ENCODE data around the gene C4BPA.

C4BPA gene

DNA sequence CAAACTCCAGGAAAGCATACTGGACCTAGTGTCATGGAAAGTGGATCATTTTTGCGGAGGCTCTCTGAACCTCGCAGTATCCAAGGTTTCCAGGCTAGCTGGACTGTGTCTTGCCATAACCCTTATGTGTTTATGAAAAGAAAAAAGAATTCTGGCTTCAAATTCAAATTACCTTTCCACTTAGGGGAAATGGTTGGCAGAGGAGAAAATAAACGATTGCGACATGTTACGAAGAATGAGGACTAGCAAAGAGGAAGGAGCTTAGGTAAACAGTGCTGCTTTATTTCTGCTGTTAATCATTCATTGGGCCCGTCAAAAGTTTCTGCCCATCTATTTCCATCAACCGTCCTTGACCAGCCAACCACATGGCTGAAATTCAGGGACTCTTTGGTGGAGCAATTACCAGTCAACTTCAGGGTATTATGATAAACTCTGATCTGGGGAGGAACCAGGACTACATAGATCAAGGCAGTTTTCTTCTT, at the start of gene C4BPA:
TSS of gene C4BPA (plus strand) at position 342 of the 482 bp plus-strand sequence. CDS start 8,793 bp downstream, outside the sequence.
- DNase-seq: no peak

DNA sequence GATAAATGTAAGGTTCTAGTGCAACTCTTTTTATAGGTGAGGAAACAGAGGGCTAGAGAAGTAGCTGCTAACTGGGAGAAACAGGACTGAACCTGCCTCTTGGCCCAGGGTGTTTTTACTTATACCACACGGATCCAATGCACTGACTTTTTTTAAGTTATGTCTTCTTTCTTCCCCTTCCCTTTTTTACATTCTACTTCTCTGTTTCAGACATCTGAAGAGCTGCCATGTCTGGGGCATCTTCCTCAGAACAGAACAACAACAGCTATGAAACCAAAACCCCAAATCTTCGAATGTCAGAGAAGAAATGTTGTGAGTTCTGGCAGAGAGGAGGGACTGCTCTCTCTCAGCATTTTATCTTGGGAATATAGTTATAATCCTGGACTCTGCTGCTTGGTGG, 49.5 kb upstream of the C4BPA start:
- DNase-seq: no peak

GRCh38 chr1:207055386-207056001, 48.5 kb upstream of the C4BPA start:
- DNase-seq: no peak

GRCh38 chr1:207056673-207057072, 47.4 kb upstream of the C4BPA start:
- DNase-seq: no peak

DNA sequence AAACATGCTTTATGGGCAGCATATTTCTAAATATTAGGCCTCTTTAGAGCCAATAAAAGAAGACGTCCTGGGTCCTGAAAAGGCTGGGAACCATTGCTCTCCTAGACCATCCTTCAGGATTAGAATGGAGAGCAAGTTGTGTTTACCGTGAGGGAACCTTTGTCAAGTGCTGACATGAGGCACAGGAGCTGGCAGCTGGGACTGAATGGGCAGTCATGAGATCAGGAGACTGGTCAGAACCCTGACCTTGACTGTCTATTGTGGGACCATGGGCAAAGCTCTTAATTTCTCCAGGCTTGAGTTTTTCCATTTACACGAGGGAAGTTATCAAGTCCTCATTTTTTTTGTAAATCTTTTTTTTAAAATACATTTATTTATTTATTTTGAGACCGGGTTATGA, 45.8 kb upstream of the C4BPA start:
- DNase-seq: no peak

- DNase-seq: no peak
Observed at GRCh38 chr1:207058878-207059867, 44.9 kb upstream of the C4BPA start.

DNA sequence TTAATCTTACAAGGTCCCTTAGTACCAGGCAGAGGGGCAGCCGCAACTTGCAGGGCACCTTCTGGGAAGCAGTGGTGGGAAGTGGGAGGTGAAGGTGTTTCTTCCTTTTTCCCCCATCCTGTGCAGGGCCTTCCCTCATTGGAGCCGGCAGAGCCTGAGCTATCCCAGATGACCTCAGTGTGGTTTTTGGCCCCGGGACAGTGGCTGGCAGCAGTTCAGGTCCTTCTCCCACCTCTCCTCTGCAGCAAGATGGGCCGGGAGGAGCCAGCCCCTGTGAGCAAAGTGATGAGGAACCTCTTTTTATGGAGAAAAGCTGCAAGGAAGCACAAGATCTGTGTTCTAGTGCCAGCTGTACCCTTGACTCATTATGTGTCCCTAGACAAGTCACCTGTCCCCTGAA, 44.2 kb upstream of the C4BPA start:
- no peak for DNase-seq

GRCh38 chr1:207060596-207060995, 43.4 kb upstream of the C4BPA start:
- DNase-seq: no peak

DNA sequence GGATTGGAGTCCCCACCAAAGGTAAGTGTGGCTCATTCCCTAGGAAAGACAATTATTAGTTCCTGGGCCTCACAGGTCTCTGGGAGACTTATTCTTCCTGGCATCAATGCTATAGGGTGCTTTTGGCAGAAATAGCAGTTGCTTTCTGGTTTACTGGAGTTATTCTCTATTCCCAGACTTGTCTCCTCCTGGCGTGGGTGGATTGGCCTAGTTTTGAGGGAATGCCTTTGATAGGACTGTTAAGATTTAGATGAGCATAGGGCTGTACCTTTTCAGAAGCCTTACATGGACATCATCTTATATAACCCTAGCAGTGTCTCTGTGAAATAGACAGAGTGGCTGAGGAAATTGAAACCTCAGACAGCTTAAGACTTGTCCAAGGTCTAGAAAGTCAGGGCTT, 42.0 kb upstream of the C4BPA start:
- DNase-seq: no peak

GRCh38 chr1:207063014-207063413, 41.0 kb upstream of the C4BPA start:
- no peak for DNase-seq

DNA sequence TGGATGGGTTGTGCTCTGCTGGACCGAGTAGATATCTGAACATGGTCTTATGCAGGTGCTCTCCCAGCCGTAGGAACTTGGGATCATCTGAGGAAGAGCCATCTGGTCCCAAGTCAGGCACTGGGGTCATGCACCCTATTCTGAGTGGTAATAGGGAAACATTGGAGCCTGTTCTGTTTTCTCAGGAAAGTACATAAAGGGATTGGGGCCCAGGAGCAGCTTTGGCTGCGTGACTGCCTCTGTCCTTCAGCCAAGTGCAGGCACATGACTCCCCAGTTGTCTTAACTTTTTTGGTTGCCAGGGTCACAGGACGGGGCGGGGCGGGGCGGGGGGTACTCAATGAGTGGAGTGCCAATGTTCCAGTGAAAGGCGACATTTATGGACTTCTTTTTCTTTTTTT, 39.5 kb upstream of the C4BPA start:
- DNase-seq: no peak

- DNase-seq: no peak
Observed at GRCh38 chr1:207067185-207067584, 36.8 kb upstream of the C4BPA start.

DNA sequence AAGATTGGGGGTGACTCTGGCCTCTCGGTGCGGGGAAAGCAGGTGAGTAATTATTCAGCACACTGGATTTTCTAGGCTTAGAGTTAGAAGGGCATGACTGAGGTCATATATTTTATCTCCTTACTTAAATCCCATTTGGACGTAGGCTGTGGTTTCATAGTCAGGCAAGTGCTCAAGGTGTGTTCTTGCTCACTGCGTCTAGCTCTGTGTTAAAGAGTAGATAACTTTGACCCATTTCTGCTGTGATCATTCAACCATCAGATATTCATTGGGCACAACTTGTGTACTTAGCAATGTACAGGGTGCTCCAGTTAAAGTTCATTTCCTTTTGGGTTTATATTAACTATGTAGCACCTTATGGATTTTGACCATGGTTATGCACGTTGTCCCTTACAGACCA, 36.4 kb upstream of the C4BPA start:
- no peak for DNase-seq

DNA sequence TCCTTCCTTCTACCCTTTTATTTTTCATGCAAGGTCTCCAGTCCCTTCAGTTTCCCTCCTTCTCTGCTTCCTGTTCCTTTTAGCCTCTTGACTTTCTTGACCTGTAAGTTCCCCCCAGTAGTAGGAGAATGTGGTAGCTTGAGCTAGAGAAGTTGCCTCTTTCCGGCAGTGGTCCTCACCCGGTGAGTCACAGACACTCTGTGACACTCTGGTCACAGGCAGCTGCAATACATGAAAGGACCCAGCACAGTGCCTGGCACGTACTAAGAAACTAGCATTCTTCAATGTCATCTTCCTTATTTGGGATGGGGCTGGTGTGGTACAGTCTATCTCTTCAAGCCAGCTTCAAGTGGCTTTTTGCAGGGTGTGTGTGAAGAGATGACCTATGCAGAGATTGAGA, 35.0 kb upstream of the C4BPA start:
- DNase-seq: no peak

DNA sequence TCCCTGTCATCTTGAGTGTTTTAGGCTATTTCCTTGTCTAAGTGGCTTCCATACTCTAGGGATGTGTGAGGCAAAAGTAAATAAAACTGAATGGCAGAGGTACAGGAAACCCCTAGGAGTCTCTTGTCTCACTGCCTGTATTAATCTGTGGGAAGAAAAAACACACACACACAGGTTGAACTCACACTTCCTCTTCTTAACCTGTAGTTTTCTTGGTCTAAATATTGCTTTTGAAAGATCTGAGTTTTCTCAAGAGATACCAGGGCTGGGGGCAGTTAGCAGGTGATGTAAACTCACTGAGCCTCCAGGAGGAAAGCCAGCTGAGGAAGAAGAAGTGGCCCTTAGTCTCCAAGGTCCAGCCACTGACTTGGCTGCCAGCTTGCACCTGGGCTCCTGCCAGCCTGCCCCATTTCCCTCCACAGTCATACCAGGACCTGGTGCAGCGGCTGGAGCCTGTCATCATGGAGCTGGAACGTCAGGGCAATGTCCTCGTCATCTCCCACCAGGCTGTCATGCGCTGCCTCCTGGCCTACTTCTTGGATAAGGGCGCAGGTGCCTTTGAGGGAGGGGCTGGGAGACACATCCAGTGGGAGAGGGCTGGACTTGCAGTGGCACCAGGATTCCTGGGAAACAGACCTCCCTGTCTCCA, 34.1 kb upstream of the C4BPA start:
- DNase-seq: no peak

DNA sequence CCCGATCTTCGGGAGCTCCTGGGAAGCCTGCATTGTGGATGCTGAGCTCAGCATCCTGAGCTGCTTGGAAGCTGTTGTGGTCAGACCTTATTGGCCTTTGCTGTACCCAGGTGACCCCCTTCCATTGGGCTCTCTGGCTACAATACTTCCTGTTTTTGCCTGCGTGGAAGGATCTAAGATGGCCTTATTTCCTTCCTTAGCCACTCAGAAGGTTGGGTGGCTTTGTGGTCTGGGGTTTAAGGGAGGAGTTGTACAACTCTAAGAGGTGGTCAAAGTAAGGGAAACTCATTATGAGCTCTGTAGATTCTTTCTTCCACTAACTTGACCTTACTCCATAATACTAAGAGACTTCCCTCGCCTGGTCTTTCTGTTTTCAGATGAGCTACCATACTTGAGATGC, 33.2 kb upstream of the C4BPA start:
- DNase-seq: no peak

- no peak for DNase-seq
Observed at GRCh38 chr1:207071426-207071825, 32.6 kb upstream of the C4BPA start.

DNA sequence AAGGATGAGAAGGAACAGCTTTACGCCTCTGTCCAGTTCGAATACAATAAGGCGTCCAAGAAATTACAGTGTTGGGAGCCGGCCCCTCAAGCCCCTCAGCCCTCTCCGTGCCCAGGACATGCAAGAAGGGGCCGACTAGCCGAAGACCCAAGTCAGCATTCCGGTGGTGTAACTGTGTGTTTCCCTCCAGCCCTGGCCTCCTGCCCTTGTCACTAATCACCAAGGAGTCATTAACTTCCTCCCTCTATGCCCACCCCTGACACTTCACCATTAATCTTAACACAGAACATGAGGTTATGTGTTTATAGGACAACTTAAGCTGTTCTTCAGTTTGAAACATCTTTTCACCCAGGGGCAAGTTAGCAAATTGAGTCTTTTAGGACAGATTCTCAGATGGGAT, 31.8 kb upstream of the C4BPA start:
- no peak for DNase-seq

- DNase-seq: no peak
Observed at GRCh38 chr1:207073906-207074820, 29.9 kb upstream of the C4BPA start.

- DNase-seq: no peak
Observed at GRCh38 chr1:207076181-207076955, 27.7 kb upstream of the C4BPA start.

GRCh38 chr1:207077012-207077411, 27.0 kb upstream of the C4BPA start:
- no peak for DNase-seq
